SU-DHL-6 (cell line): ENCODE data around the gene IRF7.

Experiments
- H2AFZ ChIP-seq: fragments of 200-600 bp; sonication (generic); 2 replicates; pipeline ENCODE4 v1.6.1; 2014; ENCODE audit warnings: low read depth, mild to moderate bottlenecking, moderate library complexity, mixed read lengths, antibody characterized with exemption, low read length; ENCODE audit not compliant: severe bottlenecking
- H3F3A ChIP-seq: fragments of 200-600 bp; shearing (Covaris generic); 2 replicates; pipeline ENCODE4 v1.6.0; 2016; ENCODE audit warnings: antibody characterized with exemption, mild to moderate bottlenecking; ENCODE audit not compliant: insufficient read depth
- H3K27ac ChIP-seq: fragments of 200-600 bp; sonication (generic); 2 replicates; pipeline ENCODE4 v1.5.1; 2016; ENCODE audit warnings: low read depth, mild to moderate bottlenecking, low read length, moderate library complexity, mixed read lengths
- H3K27me3 ChIP-seq: fragments of 200-600 bp; sonication (generic), shearing (Covaris generic); 2 replicates; pipeline ENCODE4 v1.6.0; 2014; ENCODE audit warnings: mild to moderate bottlenecking, low read length
- H3K36me3 ChIP-seq: fragments of 200-600 bp; sonication (generic); 2 replicates; pipeline ENCODE4 v1.6.1; 2014; ENCODE audit warnings: mild to moderate bottlenecking, low read length, mixed read lengths
- H3K4me2 ChIP-seq: fragments of 300-600, 200-600 bp; shearing (Covaris generic), sonication (generic); 2 replicates; pipeline ENCODE4 v1.6.0; 2014; ENCODE audit warnings: low read length, low read depth, mild to moderate bottlenecking; ENCODE audit not compliant: poor library complexity, severe bottlenecking
- H3K4me3 ChIP-seq: fragments of 200-600 bp; sonication (generic); 2 replicates; pipeline ENCODE4 v1.5.1; 2014; ENCODE audit warnings: antibody characterized with exemption, low read length, mild to moderate bottlenecking, mixed read lengths; ENCODE audit not compliant: insufficient read depth, poor library complexity, severe bottlenecking
- H3K79me2 ChIP-seq: fragments of 200-600 bp; sonication (generic); 2 replicates; pipeline ENCODE4 v1.6.1; 2014; ENCODE audit warnings: mild to moderate bottlenecking, low read length, moderate library complexity; ENCODE audit not compliant: insufficient read depth
- H3K9ac ChIP-seq: fragments of 200-600 bp; sonication (generic); 2 replicates; pipeline ENCODE4 v1.7.0; 2014; ENCODE audit warnings: mild to moderate bottlenecking, low read length
- H3K9me2 ChIP-seq: fragments of 200-600 bp; sonication (generic); replicated peaks from 2 replicates; pipeline ENCODE4 v1.6.1; 2014; ENCODE audit warnings: low read length; ENCODE audit not compliant: insufficient read depth
- H3K9me3 ChIP-seq: fragments of 200-600 bp; sonication (generic); 2 replicates; pipeline ENCODE4 v1.6.1; 2014; ENCODE audit warnings: low read length, mixed read lengths; ENCODE audit not compliant: insufficient read depth
- H4K20me1 ChIP-seq: fragments of 200-600 bp; sonication (generic); 2 replicates; pipeline ENCODE4 v1.6.1; 2014; ENCODE audit warnings: low read depth, mild to moderate bottlenecking, antibody characterized with exemption, low read length, moderate library complexity, mixed read lengths
- CTCF ChIP-seq: fragments of 200-600 bp; sonication (generic); IDR thresholded peaks from one replicate; pipeline ENCODE4 v1.5.1; 2017; ENCODE audit warnings: antibody characterized with exemption, mild to moderate bottlenecking, low read length, moderate library complexity; ENCODE audit not compliant: insufficient read depth, poor library complexity, severe bottlenecking
- EZH2phosphoT487 ChIP-seq: fragments of 200-600 bp; sonication (generic), shearing (Covaris generic); conservative IDR thresholded peaks from 2 replicates; pipeline ENCODE4 v1.6.1; 2018; ENCODE audit warnings: mild to moderate bottlenecking, antibody characterized with exemption, low read length, moderate library complexity, mixed read lengths

The IRF7 gene

GRCh38 chr11:589798-590197 is 26.0 kb downstream of the IRF7 start:
- H3K9me3 ChIP-seq, result no peaks in the 10 kb centered on the region
- H3K79me2 ChIP-seq, result no peaks in the 10 kb centered on the region
- peaks cover 16% of the 10 kb centered on the region; the same call in 1 of the 2 replicates for H3K36me3 ChIP-seq
- H3K4me3 ChIP-seq, result no peak overlapping the region
- H3K9ac ChIP-seq, result no peak overlapping the region
- H2AFZ ChIP-seq, result no peak overlapping the region
- H3K27ac ChIP-seq, result no peak overlapping the region
- no peaks in the 10 kb centered on the region for H4K20me1 ChIP-seq
- no peaks in the 10 kb centered on the region for H3F3A ChIP-seq
- TF ChIP-seq CTCF, result no peak
- TF ChIP-seq EZH2phosphoT487, result no peak
- H3K9me2 ChIP-seq, result no peaks in the 10 kb centered on the region
- no peaks in the 10 kb centered on the region for H3K27me3 ChIP-seq
- no peak overlapping the region for H3K4me2 ChIP-seq

- no peaks in the 10 kb centered on the region for H3K27me3 ChIP-seq
- no peak overlapping the region for H3K27ac ChIP-seq
- no peak overlapping the region for H3K4me3 ChIP-seq
- H3K4me2 ChIP-seq, result no peak overlapping the region
- H3K9ac ChIP-seq, result no peak overlapping the region
- no peak overlapping the region for H2AFZ ChIP-seq
- H4K20me1 ChIP-seq, result no peaks in the 10 kb centered on the region
- TF ChIP-seq CTCF (no peak), EZH2phosphoT487 (no peak)
- H3F3A ChIP-seq, result no peaks in the 10 kb centered on the region
- H3K9me2 ChIP-seq, result no peaks in the 10 kb centered on the region
- H3K79me2 ChIP-seq, result no peaks in the 10 kb centered on the region; the same call in 1 of the 2 replicates
- H3K36me3 ChIP-seq, result peaks cover 12% of the 10 kb centered on the region; the same call in 1 of the 2 replicates
- H3K9me3 ChIP-seq, result no peaks in the 10 kb centered on the region
These were observed 27.8 kb downstream of the IRF7 start for GRCh38 chr11:587978-588380.

- Histone ChIP-seq H3K27me3 (no peaks in the 10 kb centered on the region), H3K27ac (no peak overlapping the region), H3K9ac (no peak overlapping the region), H3K9me3 (no peaks in the 10 kb centered on the region), H3K4me2 (no peak overlapping the region), H3F3A (no peaks in the 10 kb centered on the region), H3K9me2 (no peaks in the 10 kb centered on the region), H3K79me2 (no peaks in the 10 kb centered on the region; the same call in 1 of the 2 replicates), H4K20me1 (no peaks in the 10 kb centered on the region), H3K36me3 (peaks cover 12% of the 10 kb centered on the region; the same call in 1 of the 2 replicates), H3K4me3 (no peak overlapping the region), H2AFZ (no peak overlapping the region)
- no peak for TF ChIP-seq CTCF
- no peak for TF ChIP-seq EZH2phosphoT487
These were observed 28.2 kb downstream of the IRF7 start for GRCh38 chr11:587546-587945.
